ENCODE measurements around the gene DSG3. TPM values are rescaled to one million over a fixed set of nuclear protein-coding genes. Genes with fewer than 3 reads are reported as not detected.

DSG3 gene, protein sequence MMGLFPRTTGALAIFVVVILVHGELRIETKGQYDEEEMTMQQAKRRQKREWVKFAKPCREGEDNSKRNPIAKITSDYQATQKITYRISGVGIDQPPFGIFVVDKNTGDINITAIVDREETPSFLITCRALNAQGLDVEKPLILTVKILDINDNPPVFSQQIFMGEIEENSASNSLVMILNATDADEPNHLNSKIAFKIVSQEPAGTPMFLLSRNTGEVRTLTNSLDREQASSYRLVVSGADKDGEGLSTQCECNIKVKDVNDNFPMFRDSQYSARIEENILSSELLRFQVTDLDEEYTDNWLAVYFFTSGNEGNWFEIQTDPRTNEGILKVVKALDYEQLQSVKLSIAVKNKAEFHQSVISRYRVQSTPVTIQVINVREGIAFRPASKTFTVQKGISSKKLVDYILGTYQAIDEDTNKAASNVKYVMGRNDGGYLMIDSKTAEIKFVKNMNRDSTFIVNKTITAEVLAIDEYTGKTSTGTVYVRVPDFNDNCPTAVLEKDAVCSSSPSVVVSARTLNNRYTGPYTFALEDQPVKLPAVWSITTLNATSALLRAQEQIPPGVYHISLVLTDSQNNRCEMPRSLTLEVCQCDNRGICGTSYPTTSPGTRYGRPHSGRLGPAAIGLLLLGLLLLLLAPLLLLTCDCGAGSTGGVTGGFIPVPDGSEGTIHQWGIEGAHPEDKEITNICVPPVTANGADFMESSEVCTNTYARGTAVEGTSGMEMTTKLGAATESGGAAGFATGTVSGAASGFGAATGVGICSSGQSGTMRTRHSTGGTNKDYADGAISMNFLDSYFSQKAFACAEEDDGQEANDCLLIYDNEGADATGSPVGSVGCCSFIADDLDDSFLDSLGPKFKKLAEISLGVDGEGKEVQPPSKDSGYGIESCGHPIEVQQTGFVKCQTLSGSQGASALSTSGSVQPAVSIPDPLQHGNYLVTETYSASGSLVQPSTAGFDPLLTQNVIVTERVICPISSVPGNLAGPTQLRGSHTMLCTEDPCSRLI
- 32.2 and 43.5 TPM in 2 replicates for total RNA-seq

GRCh38 chr18:31447530-31448191 lies at the start of gene DSG3:
DSG3 (plus strand) TSS chr18:31447741; CDS start chr18:31447878, 137 bp downstream.

GRCh38 chr18:31497836-31498573 lies 50.5 kb downstream of the DSG3 start, which contains the start of gene DSG2:
DSG2 (plus strand) TSS chr18:31498177; CDS start chr18:31498252, 75 bp downstream.

Other genes starting within 250 kb of the DSG3 start
- gene DSG1, start 129.6 kb upstream of the DSG3 start, total RNA-seq: 1.2 and 2.9 TPM in 2 replicates
- gene DSG4, start 71.0 kb upstream of the DSG3 start, total RNA-seq: not detected in 2 replicates
- gene DSG2, start 50.4 kb downstream of the DSG3 start, total RNA-seq: 203 and 237 TPM in 2 replicates
- 0.39 TPM in 1 of 2 replicates, not detected in the other for gene TTR, start 144.1 kb downstream of the DSG3 start, total RNA-seq
- gene B4GALT6, start 236.8 kb downstream of the DSG3 start, total RNA-seq: 5.4 and 6.7 TPM in 2 replicates